CD4-positive, alpha-beta T cell (primary cell): ENCODE data around the gene RBM15. TPM values are rescaled to one million over a fixed set of nuclear protein-coding genes. Genes with fewer than 3 reads are reported as not detected.

Experiments used
- ATAC-seq: fragments of 200-7000 bp; cut with Tn5 transposase; one replicate; pipeline ENCODE4 v1.10.0; 2022; ENCODE audit warnings: mild to moderate bottlenecking; ENCODE audit not compliant: poor library complexity
- CTCF ChIA-PET: fragments of 350-600 bp; sonication (Branson Sonifier 250); formaldehyde crosslinking; loops from one replicate; lab custom pipeline; 2021; ENCODE audit warnings: antibody characterized with exemption, inconsistent platforms; lab: Charles Lee
- POLR2A ChIA-PET: fragments of 350-600 bp; sonication (Branson Sonifier 250); formaldehyde crosslinking; loops from one replicate; lab custom pipeline; 2021; ENCODE audit warnings: antibody characterized with exemption, inconsistent platforms; lab: Charles Lee
- DNase-seq, 14 experiments: peaks; one replicate each; pipeline ENCODE4 v3.0.0-alpha.2; 2013 to 2020; ENCODE audit warnings: mixed read lengths in 2 of 14
- H3K27ac ChIP-seq, 2 donors: one replicate each; pipeline versions ENCODE4 v1.5.1 to v1.7.0; 2013; ENCODE audit warnings: low read length in 2 of 2, low read depth in 1 of 2, mild to moderate bottlenecking in 1 of 2
- H3K27me3 ChIP-seq, 2 experiments: 1 replicate in 1 of 2; 2 replicates in 1 of 2; pipeline versions ENCODE4 v1.6.1 to v1.7.0; 2013; ENCODE audit warnings: low read length in 2 of 2, control low read depth in 1 of 2, mild to moderate bottlenecking in 1 of 2, moderate library complexity in 1 of 2; ENCODE audit not compliant: insufficient read depth in 2 of 2, control insufficient read depth in 1 of 2
- H3K36me3 ChIP-seq: one replicate; pipeline ENCODE4 v1.6.1; 2013; ENCODE audit warnings: low read length, control low read depth; ENCODE audit not compliant: insufficient read depth
- H3K4me1 ChIP-seq: one replicate; pipeline ENCODE4 v1.6.1; 2013; ENCODE audit warnings: low read length, control low read depth; ENCODE audit not compliant: insufficient read depth
- H3K4me3 ChIP-seq: one replicate; pipeline ENCODE4 v1.5.1; 2013; ENCODE audit warnings: mild to moderate bottlenecking, low read length, moderate library complexity
- H3K9me3 ChIP-seq, 2 experiments: 1 replicate in 1 of 2; 2 replicates in 1 of 2; pipeline versions ENCODE4 v1.6.1 to v1.7.0; 2013; ENCODE audit warnings: low read length in 2 of 2, mild to moderate bottlenecking in 2 of 2, control low read depth in 1 of 2, moderate library complexity in 1 of 2; ENCODE audit not compliant: control insufficient read depth in 1 of 2, insufficient read depth in 1 of 2
- H3K27ac Mint-ChIP-seq: one replicate; pipeline ENCODE4 v1.8.0; 2020; ENCODE audit warnings: mixed read lengths
- H3K27me3 Mint-ChIP-seq: one replicate; pipeline ENCODE4 v1.8.0; 2021; ENCODE audit warnings: mixed read lengths
- H3K36me3 Mint-ChIP-seq: one replicate; pipeline ENCODE4 v1.8.0; 2021; ENCODE audit warnings: low read depth, mixed read lengths
- H3K4me1 Mint-ChIP-seq: one replicate; pipeline ENCODE4 v1.8.0; 2021; ENCODE audit warnings: low read depth, mixed read lengths
- H3K4me3 Mint-ChIP-seq: one replicate; pipeline ENCODE4 v1.8.0; 2020; ENCODE audit warnings: mild to moderate bottlenecking, mixed read lengths
- H3K9me3 Mint-ChIP-seq: one replicate; pipeline ENCODE4 v1.8.0; 2020; ENCODE audit warnings: mixed read lengths
- intact Hi-C, 2 experiments: fragments of 100-400 bp; cut with DNase I in 1 of 2; cut with micrococcal nuclease in 1 of 2; formaldehyde crosslinking; loops; one replicate each; pipeline versions ENCODE4 v1.15.1 to v1.9.0; 2023 to 2025; cut with DNase I, micrococcal nuclease
- total RNA-seq, 174 experiments: library from RNA in 2 of 174; stranded (reverse) in 2 of 174; gene quantifications; one replicate each; pipeline ENCODE4 v1.2.3 and lab custom pipeline; 2021 to 2026
- TF ChIP-seq, protein P1 (sequence below): fragments of 200-600 bp; IDR thresholded peaks from one replicate; pipeline ENCODE4 v1.8.0; 2022; ENCODE audit warnings: antibody characterized with exemption, mild to moderate bottlenecking

The RBM15 gene
- total RNA-seq, 2 experiments from 2014 or later: 49.4 to 49.7 TPM

DNA sequence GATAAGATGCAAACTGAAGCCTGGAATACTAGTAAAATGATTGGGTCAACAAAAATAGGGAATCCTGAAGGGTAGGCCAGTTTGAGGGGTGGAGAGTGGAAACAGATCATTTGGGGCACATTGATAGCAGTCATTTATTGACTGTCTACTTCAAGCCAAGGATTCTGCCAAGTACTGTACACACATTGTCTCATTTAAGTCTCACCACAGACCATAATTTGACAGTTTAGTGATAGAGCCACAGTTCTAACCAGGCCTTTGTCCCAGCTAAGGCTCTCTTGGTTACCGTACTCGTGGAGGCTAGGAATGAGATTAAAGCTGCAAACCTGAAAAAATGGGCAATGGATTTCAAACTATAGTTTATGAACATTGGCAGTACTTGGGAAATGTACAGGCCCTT lies 11.2 kb downstream of the RBM15 start:
- H3K4me3 Mint-ChIP-seq: no peak overlapping the region
- CTCF ChIA-PET: interaction anchor here (0.6 to 0.9 kb wide), 2 partner anchors 11 to 12 kb away, joined by 3 read pairs; no protein-coding TSS in a partner anchor

DNA sequence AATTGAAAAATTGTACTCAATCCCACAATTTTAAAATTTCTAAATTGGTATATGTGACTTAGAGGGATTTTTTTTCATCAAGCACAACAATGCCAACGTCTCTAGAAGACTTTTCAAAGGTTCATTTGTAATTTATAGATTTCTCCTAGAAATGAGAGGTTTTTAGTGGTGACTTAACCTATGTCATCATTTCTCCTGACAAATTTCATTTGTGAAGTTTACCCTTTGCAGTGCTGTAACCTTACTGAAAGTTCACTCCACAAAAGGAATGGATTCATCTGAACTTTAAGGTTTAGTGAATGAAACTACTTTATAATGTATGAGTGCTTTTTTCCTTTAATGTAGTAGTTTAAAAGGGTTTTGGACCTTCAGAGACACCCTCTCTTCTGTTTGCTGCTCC lies 16.1 kb downstream of the RBM15 start:
- Mint-ChIP-seq H3K9me3 (no peaks in the 10 kb centered on the region), H3K4me3 (no peak overlapping the region), H3K36me3 (peaks cover 39% of the 10 kb centered on the region), H3K4me1 (peaks cover 43% of the 10 kb centered on the region), H3K27me3 (no peaks in the 10 kb centered on the region), H3K27ac (peak overlapping the region; percentile 49)
- no peak for DNase-seq
- intact Hi-C loops: no loop called here
- TF ChIP-seq, protein P1, sequence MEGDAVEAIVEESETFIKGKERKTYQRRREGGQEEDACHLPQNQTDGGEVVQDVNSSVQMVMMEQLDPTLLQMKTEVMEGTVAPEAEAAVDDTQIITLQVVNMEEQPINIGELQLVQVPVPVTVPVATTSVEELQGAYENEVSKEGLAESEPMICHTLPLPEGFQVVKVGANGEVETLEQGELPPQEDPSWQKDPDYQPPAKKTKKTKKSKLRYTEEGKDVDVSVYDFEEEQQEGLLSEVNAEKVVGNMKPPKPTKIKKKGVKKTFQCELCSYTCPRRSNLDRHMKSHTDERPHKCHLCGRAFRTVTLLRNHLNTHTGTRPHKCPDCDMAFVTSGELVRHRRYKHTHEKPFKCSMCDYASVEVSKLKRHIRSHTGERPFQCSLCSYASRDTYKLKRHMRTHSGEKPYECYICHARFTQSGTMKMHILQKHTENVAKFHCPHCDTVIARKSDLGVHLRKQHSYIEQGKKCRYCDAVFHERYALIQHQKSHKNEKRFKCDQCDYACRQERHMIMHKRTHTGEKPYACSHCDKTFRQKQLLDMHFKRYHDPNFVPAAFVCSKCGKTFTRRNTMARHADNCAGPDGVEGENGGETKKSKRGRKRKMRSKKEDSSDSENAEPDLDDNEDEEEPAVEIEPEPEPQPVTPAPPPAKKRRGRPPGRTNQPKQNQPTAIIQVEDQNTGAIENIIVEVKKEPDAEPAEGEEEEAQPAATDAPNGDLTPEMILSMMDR: no peak
- H3K27me3 ChIP-seq: no peaks in the 10 kb centered on the region
- no peak overlapping the region for H3K27ac ChIP-seq
- no peaks in the 10 kb centered on the region for H3K9me3 ChIP-seq
- H3K4me3 ChIP-seq: no peak overlapping the region
- no peak for ATAC-seq
- peaks cover 5% of the 10 kb centered on the region for H3K4me1 ChIP-seq
- POLR2A ChIA-PET: no interaction called here
- CTCF ChIA-PET: no interaction called here
- H3K36me3 ChIP-seq: peaks cover 4% of the 10 kb centered on the region

More for the DNA sequence above, 11.2 kb downstream of the RBM15 start:
- Mint-ChIP-seq H3K4me1 (peaks cover 79% of the 10 kb centered on the region), H3K27ac (no peak overlapping the region), H3K9me3 (no peaks in the 10 kb centered on the region), H3K27me3 (no peaks in the 10 kb centered on the region), H3K36me3 (peaks cover 48% of the 10 kb centered on the region)
- ATAC-seq: no peak
- intact Hi-C loops: no loop called here
- POLR2A ChIA-PET: interaction anchor here (4.2 kb wide), 1 partner anchor 11 kb away, joined by 25 read pairs; the partner anchor contains the start of gene RBM15
- TF ChIP-seq, protein P1: no peak
- Histone ChIP-seq H3K4me3 (no peak overlapping the region), H3K4me1 (peaks cover 24% of the 10 kb centered on the region), H3K27me3 (no peaks in the 10 kb centered on the region), H3K36me3 (peaks cover 26% of the 10 kb centered on the region), H3K9me3 (no peaks in the 10 kb centered on the region), H3K27ac (no peak overlapping the region)
- DNase-seq: no peak

DNA sequence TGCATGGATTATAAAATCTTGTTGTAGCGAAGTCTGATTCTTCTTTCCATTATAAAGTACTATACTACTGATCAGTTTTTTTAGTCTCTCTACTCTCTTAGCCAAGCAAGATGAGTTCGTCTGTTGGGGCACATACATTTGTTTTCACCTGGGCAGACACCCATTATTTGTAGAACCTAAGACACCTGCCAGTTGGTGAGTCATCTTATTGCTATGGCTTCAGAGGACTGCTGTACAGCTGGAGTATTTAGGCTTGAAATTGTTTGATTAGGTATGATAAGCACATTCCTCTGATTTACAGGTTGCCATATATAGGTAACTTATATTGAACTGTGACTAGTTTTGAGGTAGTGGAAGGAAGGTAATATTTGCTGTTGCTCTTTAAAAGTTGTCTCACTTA lies 17.2 kb downstream of the RBM15 start:
- TF ChIP-seq, protein P1: no peak
- H3K4me3 Mint-ChIP-seq: no peak overlapping the region
- ChIA-PET POLR2A (no interaction called here), CTCF (no interaction called here)
- intact Hi-C loops: no loop called here
- H3K4me1 ChIP-seq: no peaks in the 10 kb centered on the region
- no peaks in the 10 kb centered on the region for H3K9me3 ChIP-seq
- peaks cover 42% of the 10 kb centered on the region for H3K36me3 Mint-ChIP-seq
- H3K36me3 ChIP-seq: peaks cover 4% of the 10 kb centered on the region
- H3K4me3 ChIP-seq: no peak overlapping the region
- H3K27ac Mint-ChIP-seq: peak overlapping the region; percentile 49
- H3K27ac ChIP-seq: no peak overlapping the region
- H3K27me3 Mint-ChIP-seq: no peaks in the 10 kb centered on the region
- H3K27me3 ChIP-seq: no peaks in the 10 kb centered on the region
- DNase-seq (no peak), ATAC-seq (no peak)
- peaks cover 32% of the 10 kb centered on the region for H3K4me1 Mint-ChIP-seq
- no peaks in the 10 kb centered on the region for H3K9me3 Mint-ChIP-seq
